ENCODE measurements around the gene TXNDC8. TPM values are rescaled to one million over a fixed set of nuclear protein-coding genes. Genes with fewer than 3 reads are reported as not detected.

Gene TXNDC8
- total RNA-seq, 2 experiments from 2014 or later = not detected

DNA sequence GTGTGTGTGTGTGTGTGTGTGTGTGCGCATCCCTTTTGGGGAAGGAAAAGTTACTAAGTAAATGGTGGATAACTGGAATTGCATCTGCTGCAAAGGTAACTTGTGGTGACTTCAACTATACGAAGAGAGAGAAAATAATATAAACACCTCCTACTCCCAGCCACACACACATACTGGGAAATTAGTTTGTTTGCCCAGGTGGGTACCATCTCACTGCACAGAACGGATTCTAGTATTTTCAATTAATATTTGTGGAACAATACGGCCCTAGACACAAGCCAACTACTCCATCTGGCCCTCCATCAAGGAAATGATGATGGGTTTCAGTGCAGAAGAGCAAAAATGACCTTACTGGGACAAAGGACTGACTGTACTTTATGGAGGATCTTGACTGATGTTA lies 49.2 kb downstream of the TXNDC8 start:
- DNase-seq = no peak
- no peak overlapping the region for H3K27ac Mint-ChIP-seq
- no peaks in the 10 kb centered on the region for H3K36me3 Mint-ChIP-seq
- H3K9me3 Mint-ChIP-seq = no peaks in the 10 kb centered on the region
- ChIA-PET POLR2A (no interaction called here), CTCF (no interaction called here)
- H3K27me3 Mint-ChIP-seq = peaks cover 9% of the 10 kb centered on the region
- H3K4me1 Mint-ChIP-seq (ENCODE audit: low read depth) = peaks cover 3% of the 10 kb centered on the region
- intact Hi-C loops (cut with micrococcal nuclease) = no loop called here
- H3K4me3 Mint-ChIP-seq = no peak overlapping the region

DNA sequence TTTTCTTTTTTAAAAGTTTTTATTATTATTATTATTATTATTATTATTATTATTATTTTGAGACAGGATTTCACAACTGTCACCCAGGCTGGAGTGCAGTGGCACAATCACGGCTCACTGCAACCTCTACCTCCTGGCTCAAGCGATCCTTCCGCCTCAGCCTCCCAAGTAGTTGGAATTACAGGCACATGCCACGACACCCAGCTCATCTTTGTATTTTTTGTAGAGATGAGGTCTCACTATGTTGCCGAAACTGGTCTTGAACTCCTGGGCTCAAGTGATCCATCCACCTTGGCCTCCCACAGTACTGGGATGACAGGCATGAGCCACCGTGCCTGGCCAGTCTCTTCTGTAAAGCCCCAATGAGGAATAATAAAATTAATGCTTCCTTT lies 50.4 kb downstream of the TXNDC8 start:
- Mint-ChIP-seq H3K27me3 (peaks cover 11% of the 10 kb centered on the region), H3K4me1 (ENCODE audit: low read depth) (peaks cover 3% of the 10 kb centered on the region), H3K27ac (no peak overlapping the region), H3K36me3 (no peaks in the 10 kb centered on the region), H3K4me3 (no peak overlapping the region), H3K9me3 (no peaks in the 10 kb centered on the region)
- intact Hi-C loops (cut with micrococcal nuclease) = no loop called here
- ChIA-PET POLR2A (no interaction called here), CTCF (no interaction called here)
- no peak for DNase-seq

DNA sequence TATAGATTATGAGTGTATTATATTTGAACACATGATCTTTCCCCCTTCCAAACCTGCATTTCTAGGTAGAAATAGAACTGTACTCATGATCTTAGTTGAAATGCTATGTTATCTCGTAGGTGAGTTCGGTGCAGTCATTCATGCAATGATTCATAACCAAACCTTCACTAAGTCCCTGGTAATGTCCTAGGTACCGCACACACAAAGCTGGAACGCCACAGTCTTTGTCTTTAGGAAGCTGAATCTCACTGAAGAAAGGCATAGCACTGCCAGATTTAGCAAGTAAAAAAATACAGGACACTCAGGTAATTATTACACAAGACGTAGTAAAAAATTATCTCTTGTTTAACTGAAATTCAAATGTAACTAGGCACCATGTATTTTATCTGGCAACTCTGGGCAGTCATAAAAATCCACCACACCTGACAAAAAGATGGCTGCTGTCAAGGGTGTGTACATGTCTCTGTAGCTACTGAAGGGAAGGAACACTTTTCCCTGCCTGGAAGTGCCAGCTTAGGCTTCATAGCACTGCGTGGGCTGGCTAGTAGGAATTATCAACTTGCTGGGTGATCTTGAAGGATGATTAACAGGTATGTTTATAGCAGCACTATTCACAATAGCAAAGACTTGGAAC lies 53.3 kb downstream of the TXNDC8 start:
- ChIA-PET POLR2A (no interaction called here), CTCF (interaction anchor here (1.2 kb wide), 1 partner anchor 65 kb away, joined by 3 read pairs; no protein-coding TSS in a partner anchor)
- H3K4me1 Mint-ChIP-seq (ENCODE audit: low read depth) = peaks cover 3% of the 10 kb centered on the region
- DNase-seq = no peak
- H3K36me3 Mint-ChIP-seq = no peaks in the 10 kb centered on the region
- H3K27ac Mint-ChIP-seq = no peak overlapping the region
- H3K9me3 Mint-ChIP-seq = no peaks in the 10 kb centered on the region
- H3K27me3 Mint-ChIP-seq = peaks cover 16% of the 10 kb centered on the region
- H3K4me3 Mint-ChIP-seq = no peak overlapping the region
- intact Hi-C loops (cut with micrococcal nuclease) = no loop called here

DNA sequence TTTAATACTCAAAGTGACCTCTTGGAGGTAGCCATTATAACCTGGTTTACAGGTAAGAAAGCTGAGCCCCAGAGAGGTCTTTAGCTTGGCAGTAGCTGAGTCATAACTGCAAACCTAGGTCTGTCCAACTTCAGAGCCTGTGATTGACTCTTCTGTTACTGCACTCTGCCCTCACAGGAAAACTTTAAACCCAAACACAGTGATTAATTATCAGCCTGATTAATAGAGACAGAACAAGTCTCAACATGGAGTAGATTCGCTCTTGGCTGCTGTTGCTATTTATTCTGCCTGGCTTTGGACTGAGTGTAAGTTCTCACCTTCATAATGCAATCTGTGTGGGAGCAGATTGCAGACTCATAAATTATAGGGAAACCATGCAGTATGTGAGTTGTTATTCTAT lies 53.9 kb downstream of the TXNDC8 start:
- intact Hi-C loops (cut with micrococcal nuclease) = no loop called here
- H3K4me3 Mint-ChIP-seq = no peak overlapping the region
- no peaks in the 10 kb centered on the region for H3K36me3 Mint-ChIP-seq
- no peaks in the 10 kb centered on the region for H3K9me3 Mint-ChIP-seq
- no peak overlapping the region for H3K27ac Mint-ChIP-seq
- peaks cover 3% of the 10 kb centered on the region for H3K4me1 Mint-ChIP-seq (ENCODE audit: low read depth)
- POLR2A ChIA-PET = no interaction called here
- CTCF ChIA-PET = interaction anchor here (1.2 kb wide), 1 partner anchor 65 kb away, joined by 3 read pairs; no protein-coding TSS in a partner anchor
- no peak for DNase-seq
- peaks cover 19% of the 10 kb centered on the region for H3K27me3 Mint-ChIP-seq

DNA sequence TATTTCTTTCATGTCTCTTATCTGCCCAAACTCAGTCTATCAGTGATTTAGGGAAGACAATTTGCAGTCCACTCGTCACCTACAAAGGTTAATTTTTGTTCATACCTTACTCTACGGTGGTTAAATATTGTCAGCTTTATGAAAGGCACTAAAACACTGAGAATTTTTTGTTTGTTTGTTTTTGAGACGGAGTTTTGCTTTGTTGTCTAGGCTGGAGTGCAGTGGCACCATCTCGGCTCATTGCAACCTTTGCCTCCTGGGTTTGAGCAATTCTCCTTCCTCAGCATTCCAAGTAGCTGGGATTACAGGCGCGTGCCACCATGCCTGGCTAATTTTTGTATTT lies 55.0 kb downstream of the TXNDC8 start:
- DNase-seq = no peak
- ChIA-PET POLR2A (no interaction called here), CTCF (no interaction called here)
- Mint-ChIP-seq H3K9me3 (no peaks in the 10 kb centered on the region), H3K27me3 (peaks cover 19% of the 10 kb centered on the region), H3K4me3 (no peak overlapping the region), H3K4me1 (ENCODE audit: low read depth) (peaks cover 3% of the 10 kb centered on the region), H3K27ac (no peak overlapping the region), H3K36me3 (no peaks in the 10 kb centered on the region)
- intact Hi-C loops (cut with micrococcal nuclease) = no loop called here

DNA sequence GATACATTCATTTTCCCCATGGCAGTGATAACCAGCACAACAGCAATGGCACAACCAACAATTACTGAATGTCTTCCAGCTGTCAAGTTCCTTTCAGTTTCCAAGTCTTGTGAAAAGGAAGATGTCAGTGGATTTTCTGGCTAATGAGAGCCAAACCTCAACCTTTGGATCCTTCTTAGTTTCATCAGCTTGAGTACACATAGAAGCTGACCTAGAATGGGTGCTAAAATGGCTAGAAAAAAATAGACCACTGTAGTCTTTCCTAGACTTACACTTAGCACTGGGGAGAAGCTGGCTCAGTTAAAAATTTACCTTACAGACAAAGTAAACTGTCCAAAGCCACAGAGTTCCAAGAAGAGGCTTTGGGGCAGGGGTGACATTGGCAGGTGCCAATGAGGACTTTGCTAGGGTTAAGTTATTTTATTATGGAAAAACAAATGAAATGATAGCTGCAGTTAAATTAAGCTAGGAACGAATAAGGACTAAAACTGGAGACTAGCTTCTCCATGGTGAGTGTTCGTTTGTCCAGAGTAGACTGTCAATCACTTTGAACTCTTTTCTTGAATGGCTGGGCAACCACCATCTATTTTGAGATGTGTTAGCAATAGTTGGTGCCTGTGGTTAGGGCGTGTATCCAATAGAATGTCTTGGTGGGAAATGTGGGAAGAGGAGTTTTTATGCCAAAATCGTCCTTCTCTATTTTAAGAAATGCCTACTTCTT lies 55.5 kb downstream of the TXNDC8 start:
- Mint-ChIP-seq H3K27me3 (peaks cover 19% of the 10 kb centered on the region), H3K36me3 (no peaks in the 10 kb centered on the region), H3K27ac (no peak overlapping the region), H3K4me1 (ENCODE audit: low read depth) (peaks cover 3% of the 10 kb centered on the region), H3K9me3 (no peaks in the 10 kb centered on the region), H3K4me3 (no peak overlapping the region)
- intact Hi-C loops (cut with micrococcal nuclease) = no loop called here
- DNase-seq = no peak
- CTCF ChIA-PET = no interaction called here
- POLR2A ChIA-PET = no interaction called here

DNA sequence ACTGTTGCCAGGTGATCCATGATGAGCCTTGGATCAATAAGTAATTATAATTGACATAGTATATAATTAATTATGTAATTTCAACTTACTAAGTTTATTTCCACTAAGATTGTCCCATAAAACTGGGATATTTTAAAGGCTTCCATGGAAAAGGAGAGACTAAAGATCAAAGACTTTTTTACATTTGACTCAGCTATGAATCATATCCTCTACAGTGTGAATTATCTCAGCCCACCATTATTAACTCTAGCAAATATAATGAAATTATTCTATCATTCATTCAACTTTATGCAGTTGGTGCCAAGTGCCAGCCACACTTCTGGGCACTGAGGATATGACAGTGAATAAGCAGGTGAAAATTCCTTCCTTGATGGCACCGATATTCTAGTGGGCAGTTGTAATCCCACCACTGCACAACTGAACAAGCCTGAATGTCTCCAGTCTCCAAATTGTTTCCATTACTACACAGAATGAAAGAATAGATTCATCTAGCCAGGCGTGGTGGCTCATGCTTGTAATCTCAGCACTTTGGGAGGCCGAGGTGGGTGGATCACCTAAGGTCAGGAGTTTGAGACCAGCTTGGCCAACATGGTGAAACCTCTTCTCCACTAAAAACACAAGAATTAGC lies 59.5 kb downstream of the TXNDC8 start:
- no peak overlapping the region for H3K4me3 Mint-ChIP-seq
- ChIA-PET CTCF (no interaction called here), POLR2A (no interaction called here)
- peaks cover 12% of the 10 kb centered on the region for H3K27me3 Mint-ChIP-seq
- H3K4me1 Mint-ChIP-seq (ENCODE audit: low read depth) = no peaks in the 10 kb centered on the region
- H3K36me3 Mint-ChIP-seq = no peaks in the 10 kb centered on the region
- H3K27ac Mint-ChIP-seq = no peak overlapping the region
- no peaks in the 10 kb centered on the region for H3K9me3 Mint-ChIP-seq
- intact Hi-C loops (cut with micrococcal nuclease) = no loop called here
- no peak for DNase-seq

DNA sequence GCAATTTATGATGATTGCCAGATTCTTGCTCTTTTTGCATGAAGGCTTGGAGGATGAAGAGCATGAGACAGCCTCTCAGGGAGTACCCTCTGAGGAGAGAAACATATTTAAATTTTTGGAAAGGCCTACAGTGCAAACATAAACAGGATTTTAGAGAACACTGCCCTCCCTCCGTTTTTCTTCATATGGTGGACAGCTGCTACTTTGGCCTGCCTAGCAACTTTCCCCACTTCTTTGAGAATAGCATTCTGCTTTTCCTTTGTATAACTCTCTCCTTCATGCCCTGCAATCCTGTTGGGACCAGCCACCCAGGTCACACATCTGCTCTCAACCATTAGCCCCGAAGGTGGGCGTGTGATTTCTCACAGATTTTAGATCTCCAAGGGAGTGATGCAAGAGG lies 60.9 kb downstream of the TXNDC8 start:
- ChIA-PET POLR2A (no interaction called here), CTCF (interaction anchor here (1.1 kb wide), 1 partner anchor 18 kb away, joined by 3 read pairs; no protein-coding TSS in a partner anchor)
- H3K4me3 Mint-ChIP-seq = no peak overlapping the region
- no peak overlapping the region for H3K27ac Mint-ChIP-seq
- H3K9me3 Mint-ChIP-seq = no peaks in the 10 kb centered on the region
- intact Hi-C loops (cut with micrococcal nuclease) = no loop called here
- no peak for DNase-seq
- no peaks in the 10 kb centered on the region for H3K36me3 Mint-ChIP-seq
- no peaks in the 10 kb centered on the region for H3K4me1 Mint-ChIP-seq (ENCODE audit: low read depth)
- H3K27me3 Mint-ChIP-seq = peaks cover 10% of the 10 kb centered on the region

DNA sequence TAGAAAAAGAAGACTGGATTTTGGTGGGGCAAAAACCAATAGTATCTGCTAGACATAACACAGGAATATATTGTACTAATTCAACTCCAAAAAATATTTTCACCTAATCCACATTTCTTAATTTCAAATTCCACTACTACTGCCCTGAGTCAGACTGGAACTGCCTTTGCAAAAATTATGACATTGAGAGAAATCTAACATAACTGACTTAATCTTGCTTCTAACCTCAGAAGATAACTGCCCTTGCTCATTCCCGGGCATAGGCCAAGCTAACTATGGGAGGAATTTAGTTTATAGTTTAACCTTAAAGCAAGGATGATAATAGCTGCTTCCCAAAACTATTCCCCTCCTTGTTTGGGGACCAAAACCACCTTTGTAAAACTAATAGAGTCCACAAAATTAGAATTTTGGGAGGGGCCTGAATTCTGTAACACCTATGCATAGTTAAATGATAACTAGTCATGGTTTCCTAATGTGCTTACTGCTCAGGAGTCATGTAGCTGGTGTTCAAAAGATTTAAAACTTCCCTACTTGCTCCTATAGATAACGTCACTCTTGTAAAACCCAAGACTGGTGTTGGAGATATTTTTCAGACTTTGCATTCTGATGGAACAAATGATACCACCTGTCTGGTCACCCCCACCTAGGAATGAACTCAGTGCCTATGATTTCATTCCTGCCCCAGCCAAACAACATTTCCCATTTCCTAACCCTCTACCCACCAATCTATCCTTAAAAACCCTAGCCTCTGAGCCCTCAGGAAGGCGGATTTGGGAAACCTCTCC lies 67.3 kb downstream of the TXNDC8 start:
- Mint-ChIP-seq H3K27ac (no peak overlapping the region), H3K9me3 (no peaks in the 10 kb centered on the region), H3K36me3 (no peaks in the 10 kb centered on the region), H3K4me1 (ENCODE audit: low read depth) (no peaks in the 10 kb centered on the region), H3K4me3 (no peak overlapping the region), H3K27me3 (peaks cover 2% of the 10 kb centered on the region)
- no peak for DNase-seq
- intact Hi-C loops (cut with micrococcal nuclease) = no loop called here
- ChIA-PET CTCF (no interaction called here), POLR2A (no interaction called here)

DNA sequence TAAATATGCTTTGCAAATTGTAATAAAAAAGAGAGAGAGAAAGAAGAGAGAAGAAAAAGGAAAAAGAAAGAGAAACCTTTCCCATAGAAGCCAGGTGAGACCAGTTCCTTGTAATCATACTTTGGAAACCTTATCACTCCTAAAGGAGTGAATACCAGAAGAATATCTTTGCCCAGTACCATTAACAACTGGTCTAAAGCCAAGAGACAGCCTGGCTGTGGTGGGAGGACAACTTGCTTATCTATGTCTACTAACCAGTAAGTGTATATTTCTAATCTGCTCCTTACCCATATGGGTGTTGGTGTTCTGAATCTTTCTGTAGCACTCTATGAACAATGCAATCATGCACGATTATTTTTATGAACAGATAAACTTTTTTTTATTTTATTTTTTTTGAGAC lies 70.9 kb downstream of the TXNDC8 start:
- intact Hi-C loops (cut with micrococcal nuclease) = no loop called here
- H3K4me3 Mint-ChIP-seq = no peak overlapping the region
- CTCF ChIA-PET = no interaction called here
- H3K9me3 Mint-ChIP-seq = no peaks in the 10 kb centered on the region
- POLR2A ChIA-PET = no interaction called here
- no peak for DNase-seq
- H3K36me3 Mint-ChIP-seq = no peaks in the 10 kb centered on the region
- H3K4me1 Mint-ChIP-seq (ENCODE audit: low read depth) = no peaks in the 10 kb centered on the region
- H3K27me3 Mint-ChIP-seq = no peaks in the 10 kb centered on the region
- no peak overlapping the region for H3K27ac Mint-ChIP-seq

DNA sequence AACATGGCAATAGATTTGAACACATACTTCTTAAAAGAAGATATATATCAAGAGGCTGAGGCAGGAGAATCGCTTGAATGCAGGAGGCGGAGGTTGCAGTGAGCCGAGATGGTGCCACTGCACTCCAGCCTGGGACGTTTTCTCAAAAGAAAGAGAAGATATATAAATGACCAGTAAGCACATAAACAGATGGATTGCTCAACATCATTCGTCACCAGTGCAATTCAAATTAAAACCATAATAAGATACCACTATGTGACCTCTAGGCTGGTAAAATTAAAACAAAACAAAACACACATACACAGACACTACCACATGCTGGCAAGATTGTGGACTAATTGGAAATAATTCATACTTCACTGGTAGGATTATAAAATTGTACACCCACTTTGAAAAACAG lies 76.0 kb downstream of the TXNDC8 start:
- CTCF ChIA-PET = no interaction called here
- H3K27ac Mint-ChIP-seq = no peak overlapping the region
- no peaks in the 10 kb centered on the region for H3K27me3 Mint-ChIP-seq
- POLR2A ChIA-PET = no interaction called here
- no peaks in the 10 kb centered on the region for H3K9me3 Mint-ChIP-seq
- DNase-seq = no peak
- intact Hi-C loops (cut with micrococcal nuclease) = no loop called here
- no peak overlapping the region for H3K4me3 Mint-ChIP-seq
- H3K4me1 Mint-ChIP-seq (ENCODE audit: low read depth) = peaks cover 27% of the 10 kb centered on the region
- peaks cover 2% of the 10 kb centered on the region for H3K36me3 Mint-ChIP-seq

DNA sequence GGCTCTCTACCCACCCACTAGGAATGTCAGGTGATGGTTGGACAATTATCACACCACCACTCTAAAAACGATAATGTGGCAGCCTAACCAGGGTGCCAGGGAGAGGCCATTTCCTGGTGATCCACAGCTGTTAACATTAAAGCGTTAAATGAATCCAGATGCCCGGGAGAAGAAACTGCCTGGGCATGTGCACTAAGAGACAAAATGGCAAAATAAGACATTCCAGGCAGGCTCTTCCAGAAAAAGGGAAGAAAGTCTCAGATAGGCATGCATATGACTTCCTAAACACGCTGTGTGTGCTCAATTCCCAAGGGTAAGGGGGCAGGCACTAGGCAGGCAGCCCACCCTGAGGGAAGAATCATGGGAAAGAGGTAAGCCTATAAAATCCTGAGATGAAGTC lies 76.8 kb downstream of the TXNDC8 start:
- no peak for DNase-seq
- no peaks in the 10 kb centered on the region for H3K27me3 Mint-ChIP-seq
- CTCF ChIA-PET = no interaction called here
- H3K36me3 Mint-ChIP-seq = peaks cover 4% of the 10 kb centered on the region
- H3K4me1 Mint-ChIP-seq (ENCODE audit: low read depth) = peaks cover 27% of the 10 kb centered on the region
- intact Hi-C loops (cut with micrococcal nuclease) = no loop called here
- no peak overlapping the region for H3K4me3 Mint-ChIP-seq
- POLR2A ChIA-PET = no interaction called here
- no peak overlapping the region for H3K27ac Mint-ChIP-seq
- H3K9me3 Mint-ChIP-seq = no peaks in the 10 kb centered on the region
